Activated T-cell treated with anti-CD3 and anti-CD28 coated beads, Interleukin-2, amount 50 U/mL, for 4 hours (primary cell): ENCODE data around the gene CCDC136. TPM values are rescaled to one million over a fixed set of nuclear protein-coding genes. Genes with fewer than 3 reads are reported as not detected.

Experiments used
- ATAC-seq, 2 donors: fragments of 200-7000 bp; cut with Tn5 transposase; one replicate each; pipeline ENCODE4 v1.10.0; 2021
- DNase-seq: peaks from one replicate; pipeline ENCODE4 v3.0.0-alpha.2; 2020
- H3K27me3 Mint-ChIP-seq: one replicate; pipeline ENCODE4 v1.8.0; 2021; ENCODE audit warnings: low read depth, mixed read lengths
- H3K36me3 Mint-ChIP-seq: one replicate; pipeline ENCODE4 v1.8.0; 2022; ENCODE audit warnings: mixed read lengths; ENCODE audit not compliant: insufficient read depth
- H3K4me1 Mint-ChIP-seq: one replicate; pipeline ENCODE4 v1.8.0; 2021; ENCODE audit warnings: low read depth, mixed read lengths
- H3K4me3 Mint-ChIP-seq: one replicate; pipeline ENCODE4 v1.8.0; 2021; ENCODE audit warnings: mild to moderate bottlenecking, moderate library complexity, mixed read lengths
- H3K9me3 Mint-ChIP-seq: one replicate; pipeline ENCODE4 v1.8.0; 2021; ENCODE audit warnings: mixed read lengths
- total RNA-seq, 3 donors: library from RNA; stranded (reverse); gene quantifications; one replicate each; pipeline ENCODE4 v1.2.1, GENCODE V29; 2021

The CCDC136 gene
- total RNA-seq, 3 donors from 2014 or later, result 2.1 to 3.3 (median 3.3) TPM

- no peaks in the 10 kb centered on the region for H3K4me1 Mint-ChIP-seq
- DNase-seq (no peak), ATAC-seq (no peak)
- H3K36me3 Mint-ChIP-seq, result peaks cover 40% of the 10 kb centered on the region
- H3K9me3 Mint-ChIP-seq, result no peaks in the 10 kb centered on the region
- H3K4me3 Mint-ChIP-seq, result no peak overlapping the region
- no peaks in the 10 kb centered on the region for H3K27me3 Mint-ChIP-seq
Measured at GRCh38 chr7:128767475-128768110, 24.2 kb upstream of the CCDC136 start.

DNA sequence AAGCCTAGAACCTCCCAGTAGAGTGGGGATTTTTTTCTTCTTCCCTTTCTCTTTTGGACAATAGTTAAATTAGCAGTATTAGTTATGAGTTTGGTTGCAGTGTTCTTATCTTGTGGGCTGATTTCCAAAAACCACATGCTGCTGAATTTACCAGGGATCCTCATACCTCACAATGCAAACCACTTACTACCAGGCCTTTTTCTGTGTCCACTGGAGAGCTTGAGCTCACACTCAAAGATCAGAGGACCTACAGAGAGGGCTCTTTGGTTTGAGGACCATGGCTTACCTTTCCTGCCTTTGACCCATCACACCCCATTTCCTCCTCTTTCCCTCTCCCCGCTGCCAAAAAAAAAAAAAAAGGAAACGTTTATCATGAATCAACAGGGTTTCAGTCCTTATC lies 21.5 kb upstream of the CCDC136 start:
- Mint-ChIP-seq H3K4me3 (no peak overlapping the region), H3K36me3 (peaks cover 48% of the 10 kb centered on the region), H3K27me3 (no peaks in the 10 kb centered on the region), H3K4me1 (no peaks in the 10 kb centered on the region), H3K9me3 (no peaks in the 10 kb centered on the region)
- DNase-seq, result no peak
- no peak for ATAC-seq

DNA sequence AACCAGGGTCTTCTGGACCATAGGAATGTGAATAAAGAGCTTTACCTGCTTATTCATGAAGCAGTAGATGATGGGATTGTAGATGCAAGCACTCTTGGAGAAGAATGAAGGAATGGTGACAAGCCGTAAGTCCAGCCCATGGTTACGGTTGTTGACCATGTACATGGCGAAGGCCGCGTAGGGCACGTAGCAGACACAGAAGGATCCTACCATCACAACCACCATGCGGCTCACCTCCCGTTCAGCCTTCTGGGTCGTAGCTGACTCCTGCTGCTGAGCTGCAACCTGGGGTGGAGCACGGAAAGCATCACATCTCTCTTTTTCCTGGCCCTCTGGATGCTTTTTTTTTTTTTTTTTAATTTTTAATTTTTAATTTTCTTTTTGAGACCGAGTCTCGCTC lies 18.2 kb upstream of the CCDC136 start:
- Mint-ChIP-seq H3K36me3 (peaks cover 39% of the 10 kb centered on the region), H3K4me3 (no peak overlapping the region), H3K4me1 (peaks cover 10% of the 10 kb centered on the region)

GRCh38 chr7:128774029-128774689 lies 17.6 kb upstream of the CCDC136 start:
- H3K4me1 Mint-ChIP-seq, result peaks cover 10% of the 10 kb centered on the region
- DNase-seq (no peak), ATAC-seq (no peak)
- H3K36me3 Mint-ChIP-seq, result peaks cover 37% of the 10 kb centered on the region
- H3K9me3 Mint-ChIP-seq, result peaks cover 19% of the 10 kb centered on the region
- H3K27me3 Mint-ChIP-seq, result no peaks in the 10 kb centered on the region
- no peak overlapping the region for H3K4me3 Mint-ChIP-seq

More for the DNA sequence above, 18.2 kb upstream of the CCDC136 start:
- no peak for DNase-seq
- Mint-ChIP-seq H3K9me3 (peaks cover 19% of the 10 kb centered on the region), H3K27me3 (no peaks in the 10 kb centered on the region)
- ATAC-seq, result no peak

- peaks cover 10% of the 10 kb centered on the region for H3K4me1 Mint-ChIP-seq
- ATAC-seq, result no peak
- H3K27me3 Mint-ChIP-seq, result no peaks in the 10 kb centered on the region
- H3K9me3 Mint-ChIP-seq, result peaks cover 19% of the 10 kb centered on the region
- no peak for DNase-seq
- H3K4me3 Mint-ChIP-seq, result no peak overlapping the region
- peaks cover 29% of the 10 kb centered on the region for H3K36me3 Mint-ChIP-seq
Measured at GRCh38 chr7:128774921-128775320, 16.8 kb upstream of the CCDC136 start.

DNA sequence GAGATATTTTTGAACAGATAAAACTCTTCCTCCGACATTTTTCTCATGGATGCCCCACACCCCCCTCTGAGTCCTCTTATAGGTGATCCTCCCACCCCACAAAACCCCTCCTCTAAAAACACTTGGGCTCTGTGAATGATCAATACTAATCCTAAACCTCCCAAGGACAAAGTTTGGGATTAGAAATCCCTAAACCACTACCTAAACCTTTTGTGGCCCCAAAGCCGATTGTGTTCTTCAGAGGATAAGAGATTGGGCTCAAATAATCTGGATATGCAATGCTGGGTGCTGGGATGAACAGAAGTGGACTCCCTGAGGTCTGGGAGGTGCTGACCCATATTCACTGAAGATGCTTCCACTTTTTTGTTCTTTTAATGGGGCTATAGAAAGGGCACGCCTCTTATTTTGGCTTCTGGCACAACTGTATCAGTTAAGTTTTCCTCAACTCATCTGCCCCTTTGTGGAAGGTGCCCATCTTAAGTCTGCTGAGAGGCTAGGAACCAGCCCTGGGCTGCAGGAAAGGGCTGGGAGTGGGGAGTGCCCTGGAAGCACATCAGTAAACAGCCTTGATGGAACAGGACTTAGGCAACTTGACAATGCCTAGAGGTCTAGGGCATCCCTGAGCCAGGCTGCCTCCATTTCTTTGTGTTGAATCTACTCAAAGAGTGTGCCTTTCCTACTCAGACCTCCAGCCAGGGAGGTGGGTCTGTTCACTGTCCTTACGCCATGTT lies 15.9 kb upstream of the CCDC136 start, which contains the start of gene OPN1SW:
Gene OPN1SW (minus strand): TSS at position 51 of the 731 bp plus-strand sequence. CDS start 13 bp downstream, at position 38.
- H3K4me3 Mint-ChIP-seq, result no peak within 1 kb of the TSS
- H3K4me1 Mint-ChIP-seq, result peaks cover 10% of the 10 kb centered on the region
- no peaks in the 10 kb centered on the region for H3K27me3 Mint-ChIP-seq
- ATAC-seq (no peak), DNase-seq (no peak)
- H3K36me3 Mint-ChIP-seq, result peaks cover 23% of the 10 kb centered on the region
- H3K9me3 Mint-ChIP-seq, result peaks cover 19% of the 10 kb centered on the region

GRCh38 chr7:128777156-128778123 lies 14.3 kb upstream of the CCDC136 start:
- ATAC-seq (no peak), DNase-seq (no peak)
- Mint-ChIP-seq H3K4me3 (no peak overlapping the region), H3K27me3 (no peaks in the 10 kb centered on the region), H3K36me3 (peaks cover 13% of the 10 kb centered on the region), H3K4me1 (peaks cover 10% of the 10 kb centered on the region), H3K9me3 (peaks cover 19% of the 10 kb centered on the region)

DNA sequence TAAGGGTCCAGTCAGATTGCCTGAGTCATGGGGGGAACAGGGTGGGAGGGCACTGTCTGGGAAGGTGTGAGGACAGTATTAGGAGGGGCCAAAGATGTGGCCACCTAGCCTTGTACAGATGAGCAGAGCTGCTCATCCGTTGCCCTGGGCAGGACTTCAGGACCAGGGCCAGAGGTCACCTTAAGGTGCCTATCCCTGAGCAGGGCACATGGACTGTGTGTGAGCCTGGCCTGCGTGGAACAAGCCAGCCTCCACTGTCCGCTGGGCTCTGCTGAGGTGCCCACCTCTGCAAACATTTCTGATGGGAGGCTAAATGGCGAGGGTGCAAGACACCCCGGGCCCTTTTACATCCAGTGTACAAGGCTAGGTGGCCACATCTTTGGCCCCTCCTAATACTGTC lies 12.8 kb upstream of the CCDC136 start:
- ATAC-seq, result no peak

GRCh38 chr7:128781126-128781525 lies 10.6 kb upstream of the CCDC136 start:
- no peak for ATAC-seq
- H3K9me3 Mint-ChIP-seq, result peaks cover 18% of the 10 kb centered on the region
- H3K4me1 Mint-ChIP-seq, result peaks cover 10% of the 10 kb centered on the region
- no peak overlapping the region for H3K4me3 Mint-ChIP-seq
- H3K27me3 Mint-ChIP-seq, result no peaks in the 10 kb centered on the region
- peaks cover 3% of the 10 kb centered on the region for H3K36me3 Mint-ChIP-seq
- no peak for DNase-seq

More for the DNA sequence above, 12.8 kb upstream of the CCDC136 start:
- Mint-ChIP-seq H3K4me1 (peaks cover 10% of the 10 kb centered on the region), H3K36me3 (peaks cover 6% of the 10 kb centered on the region), H3K27me3 (no peaks in the 10 kb centered on the region), H3K9me3 (peaks cover 19% of the 10 kb centered on the region), H3K4me3 (no peak overlapping the region)
- no peak for DNase-seq

GRCh38 chr7:128781851-128782250 lies 9.9 kb upstream of the CCDC136 start:
- Mint-ChIP-seq H3K36me3 (peaks cover 3% of the 10 kb centered on the region), H3K9me3 (peaks cover 14% of the 10 kb centered on the region), H3K4me1 (peaks cover 10% of the 10 kb centered on the region), H3K4me3 (no peak overlapping the region), H3K27me3 (no peaks in the 10 kb centered on the region)
- ATAC-seq (no peak), DNase-seq (no peak)

- DNase-seq (no peak), ATAC-seq (no peak)
- H3K4me3 Mint-ChIP-seq, result no peak overlapping the region
- no peaks in the 10 kb centered on the region for H3K27me3 Mint-ChIP-seq
- H3K9me3 Mint-ChIP-seq, result no peaks in the 10 kb centered on the region
- H3K4me1 Mint-ChIP-seq, result no peaks in the 10 kb centered on the region
- no peaks in the 10 kb centered on the region for H3K36me3 Mint-ChIP-seq
Measured at GRCh38 chr7:128783143-128783861, 8.5 kb upstream of the CCDC136 start.

GRCh38 chr7:128785738-128786137 lies 6.0 kb upstream of the CCDC136 start:
- peaks cover 4% of the 10 kb centered on the region for H3K4me1 Mint-ChIP-seq
- no peaks in the 10 kb centered on the region for H3K27me3 Mint-ChIP-seq
- ATAC-seq, result no peak
- H3K36me3 Mint-ChIP-seq, result no peaks in the 10 kb centered on the region
- H3K9me3 Mint-ChIP-seq, result no peaks in the 10 kb centered on the region
- no peak overlapping the region for H3K4me3 Mint-ChIP-seq
- DNase-seq, result no peak
